ENCODE results near the gene CAMK1D.

Gene CAMK1D

GRCh38 chr10:12459340-12459739, 110.0 kb downstream of the CAMK1D start:
- ChIA-PET CTCF (no interaction called here), POLR2A (interaction anchor here (0.6 kb wide), 1 partner anchor 202 kb away, joined by 3 read pairs; no protein-coding TSS in a partner anchor)
- no peak for DNase-seq (ENCODE audit: low read depth, low spot score)

DNA sequence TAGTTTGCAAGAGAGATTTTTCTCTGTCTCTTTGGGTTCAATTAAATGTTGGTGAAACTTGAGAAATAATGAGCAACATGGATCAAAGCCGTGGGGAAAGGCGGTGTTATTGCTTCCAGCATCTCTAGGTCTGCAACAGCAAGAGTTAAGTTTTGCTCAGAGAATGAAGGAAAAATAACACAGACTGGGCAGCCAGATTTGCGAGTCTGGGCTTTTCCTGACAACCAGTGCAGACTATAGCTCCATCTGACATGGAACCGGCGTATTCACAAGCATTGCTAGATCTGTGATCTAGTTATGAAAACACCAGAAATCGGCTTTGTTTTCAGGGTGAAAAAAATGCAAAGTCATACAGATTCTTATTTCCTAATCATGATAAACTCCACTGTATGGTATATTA, 110.4 kb downstream of the CAMK1D start:
- TF ChIP-seq, protein P1, sequence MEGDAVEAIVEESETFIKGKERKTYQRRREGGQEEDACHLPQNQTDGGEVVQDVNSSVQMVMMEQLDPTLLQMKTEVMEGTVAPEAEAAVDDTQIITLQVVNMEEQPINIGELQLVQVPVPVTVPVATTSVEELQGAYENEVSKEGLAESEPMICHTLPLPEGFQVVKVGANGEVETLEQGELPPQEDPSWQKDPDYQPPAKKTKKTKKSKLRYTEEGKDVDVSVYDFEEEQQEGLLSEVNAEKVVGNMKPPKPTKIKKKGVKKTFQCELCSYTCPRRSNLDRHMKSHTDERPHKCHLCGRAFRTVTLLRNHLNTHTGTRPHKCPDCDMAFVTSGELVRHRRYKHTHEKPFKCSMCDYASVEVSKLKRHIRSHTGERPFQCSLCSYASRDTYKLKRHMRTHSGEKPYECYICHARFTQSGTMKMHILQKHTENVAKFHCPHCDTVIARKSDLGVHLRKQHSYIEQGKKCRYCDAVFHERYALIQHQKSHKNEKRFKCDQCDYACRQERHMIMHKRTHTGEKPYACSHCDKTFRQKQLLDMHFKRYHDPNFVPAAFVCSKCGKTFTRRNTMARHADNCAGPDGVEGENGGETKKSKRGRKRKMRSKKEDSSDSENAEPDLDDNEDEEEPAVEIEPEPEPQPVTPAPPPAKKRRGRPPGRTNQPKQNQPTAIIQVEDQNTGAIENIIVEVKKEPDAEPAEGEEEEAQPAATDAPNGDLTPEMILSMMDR (IDR thresholded peaks at IDR 0.05; ENCODE audit: insufficient read depth, low read length, missing control alignments): no peak
- no peak for DNase-seq (ENCODE audit: low read depth, low spot score)
- CTCF ChIA-PET: no interaction called here
- no peak overlapping the region for H3K4me3 ChIP-seq (ENCODE audit: low read depth, low read length)
- POLR2A ChIA-PET: interaction anchor here (0.6 kb wide), 1 partner anchor 202 kb away, joined by 3 read pairs; no protein-coding TSS in a partner anchor

More at GRCh38 chr10:12459340-12459739, 110.0 kb downstream of the CAMK1D start:
- TF ChIP-seq, protein P1 (IDR thresholded peaks at IDR 0.05; ENCODE audit: insufficient read depth, low read length, missing control alignments): no peak
- no peak overlapping the region for H3K4me3 ChIP-seq (ENCODE audit: low read depth, low read length)

- no peak for DNase-seq (ENCODE audit: low read depth, low spot score)
- ChIA-PET POLR2A (no interaction called here), CTCF (no interaction called here)
- no peak overlapping the region for H3K4me3 ChIP-seq (ENCODE audit: low read depth, low read length)
- TF ChIP-seq, protein P1 (IDR thresholded peaks at IDR 0.05; ENCODE audit: insufficient read depth, low read length, missing control alignments): no peak
These were observed 114.1 kb downstream of the CAMK1D start for GRCh38 chr10:12463459-12463838.

DNA sequence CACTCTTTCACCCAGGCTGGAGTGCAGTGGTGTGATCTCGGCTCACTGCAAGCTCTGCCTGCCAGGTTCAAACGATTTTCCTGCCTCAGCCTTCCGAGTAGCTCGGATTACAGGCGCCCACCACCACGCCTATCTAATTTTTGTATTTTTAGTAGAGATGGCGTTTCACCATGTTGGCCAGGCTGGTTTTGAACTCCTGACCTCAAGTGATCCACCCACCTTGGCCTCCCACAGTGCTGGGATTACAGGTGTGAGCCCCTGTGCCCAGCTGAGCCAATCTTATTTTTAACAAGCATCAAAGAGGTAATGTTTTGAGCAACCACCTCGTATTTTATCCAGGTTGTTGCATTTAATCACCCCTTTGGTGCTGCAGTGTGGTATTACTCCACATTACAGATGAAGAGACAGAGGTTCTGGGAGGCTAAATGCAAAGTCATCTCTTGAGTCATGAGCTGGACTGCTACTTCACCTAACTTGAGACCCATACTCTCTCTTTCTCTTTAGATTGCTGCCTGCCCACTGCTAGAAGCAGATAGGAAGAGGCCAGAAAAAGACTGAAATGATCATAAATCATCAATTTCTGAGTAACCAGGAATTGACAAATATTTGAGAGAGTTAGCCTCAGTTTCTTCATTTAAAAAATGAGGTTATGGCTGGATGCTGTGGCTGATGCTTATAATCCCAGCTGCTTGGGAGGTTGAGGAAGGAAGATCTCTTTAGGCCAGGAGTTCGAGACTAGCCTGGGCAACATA, 116.2 kb downstream of the CAMK1D start:
- TF ChIP-seq, protein P1 (IDR thresholded peaks at IDR 0.05; ENCODE audit: insufficient read depth, low read length, missing control alignments): no peak
- no peak overlapping the region for H3K4me3 ChIP-seq (ENCODE audit: low read depth, low read length)
- ChIA-PET POLR2A (no interaction called here), CTCF (no interaction called here)
- no peak for DNase-seq (ENCODE audit: low read depth, low spot score)

DNA sequence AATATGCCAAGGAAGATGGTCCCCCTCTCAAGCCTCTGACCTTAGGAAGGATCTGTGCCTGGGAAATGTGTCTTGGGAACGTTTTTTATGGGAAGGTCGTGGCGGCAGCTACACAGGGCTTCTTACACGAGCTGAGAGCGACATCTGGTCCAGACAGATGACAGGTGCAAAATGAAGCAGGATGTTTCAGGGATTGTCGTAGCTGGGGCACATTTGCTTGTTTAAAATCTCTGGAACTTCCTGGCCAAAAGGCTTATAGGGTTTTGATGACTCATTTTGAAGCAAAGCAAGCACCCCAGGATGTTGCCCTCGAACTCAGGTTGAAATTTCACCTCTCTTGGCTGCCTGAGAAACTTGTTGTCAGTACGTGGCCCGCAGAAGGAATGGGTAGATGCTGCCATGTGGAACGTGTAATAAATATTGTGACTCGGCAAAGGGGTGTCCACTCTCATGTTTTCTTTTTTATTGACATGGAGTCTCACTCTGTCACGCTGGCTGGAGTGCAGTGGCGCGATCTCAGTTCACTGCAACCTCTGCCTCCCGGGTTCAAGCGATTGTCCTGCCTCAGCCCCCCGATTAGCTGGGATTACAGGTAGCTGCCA, 117.5 kb downstream of the CAMK1D start:
- CTCF ChIA-PET: no interaction called here
- POLR2A ChIA-PET: no interaction called here
- TF ChIP-seq, protein P1 (IDR thresholded peaks at IDR 0.05; ENCODE audit: insufficient read depth, low read length, missing control alignments): no peak
- DNase-seq (ENCODE audit: low read depth, low spot score): no peak
- H3K4me3 ChIP-seq (ENCODE audit: low read depth, low read length): no peak overlapping the region

DNA sequence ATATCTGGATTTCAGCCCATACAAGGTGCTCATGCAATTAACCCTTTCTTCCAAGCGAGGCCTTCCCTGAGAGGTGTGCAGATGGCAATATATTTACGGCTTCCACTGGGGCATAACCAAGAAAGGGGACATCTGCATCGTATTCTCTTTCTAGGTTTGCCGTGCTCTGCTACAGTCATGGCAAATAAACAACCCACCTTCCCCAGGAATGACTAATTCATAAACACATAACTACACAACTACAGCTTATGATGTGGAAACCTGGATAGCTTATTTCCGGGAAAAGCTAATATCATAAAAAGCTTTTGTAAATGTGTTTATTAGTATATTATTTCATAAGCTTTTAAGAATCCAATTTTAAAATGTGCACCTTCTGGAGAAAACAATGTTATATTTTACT, 120.0 kb downstream of the CAMK1D start:
- TF ChIP-seq, protein P1 (IDR thresholded peaks at IDR 0.05; ENCODE audit: insufficient read depth, low read length, missing control alignments): no peak
- ChIA-PET POLR2A (no interaction called here), CTCF (no interaction called here)
- no peak for DNase-seq (ENCODE audit: low read depth, low spot score)
- no peak overlapping the region for H3K4me3 ChIP-seq (ENCODE audit: low read depth, low read length)
